HG02610 (cell line): ENCODE results near the gene SLC22A6.

Source experiments
- ATAC-seq: cut with Tn5 transposase; IDR thresholded peaks from one replicate; pipeline ENCODE4 v1.9.1; 2021; ENCODE audit warnings: mild to moderate bottlenecking, moderate library complexity; ENCODE audit not compliant: unreplicated experiment

Gene SLC22A6, protein sequence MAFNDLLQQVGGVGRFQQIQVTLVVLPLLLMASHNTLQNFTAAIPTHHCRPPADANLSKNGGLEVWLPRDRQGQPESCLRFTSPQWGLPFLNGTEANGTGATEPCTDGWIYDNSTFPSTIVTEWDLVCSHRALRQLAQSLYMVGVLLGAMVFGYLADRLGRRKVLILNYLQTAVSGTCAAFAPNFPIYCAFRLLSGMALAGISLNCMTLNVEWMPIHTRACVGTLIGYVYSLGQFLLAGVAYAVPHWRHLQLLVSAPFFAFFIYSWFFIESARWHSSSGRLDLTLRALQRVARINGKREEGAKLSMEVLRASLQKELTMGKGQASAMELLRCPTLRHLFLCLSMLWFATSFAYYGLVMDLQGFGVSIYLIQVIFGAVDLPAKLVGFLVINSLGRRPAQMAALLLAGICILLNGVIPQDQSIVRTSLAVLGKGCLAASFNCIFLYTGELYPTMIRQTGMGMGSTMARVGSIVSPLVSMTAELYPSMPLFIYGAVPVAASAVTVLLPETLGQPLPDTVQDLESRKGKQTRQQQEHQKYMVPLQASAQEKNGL

DNA sequence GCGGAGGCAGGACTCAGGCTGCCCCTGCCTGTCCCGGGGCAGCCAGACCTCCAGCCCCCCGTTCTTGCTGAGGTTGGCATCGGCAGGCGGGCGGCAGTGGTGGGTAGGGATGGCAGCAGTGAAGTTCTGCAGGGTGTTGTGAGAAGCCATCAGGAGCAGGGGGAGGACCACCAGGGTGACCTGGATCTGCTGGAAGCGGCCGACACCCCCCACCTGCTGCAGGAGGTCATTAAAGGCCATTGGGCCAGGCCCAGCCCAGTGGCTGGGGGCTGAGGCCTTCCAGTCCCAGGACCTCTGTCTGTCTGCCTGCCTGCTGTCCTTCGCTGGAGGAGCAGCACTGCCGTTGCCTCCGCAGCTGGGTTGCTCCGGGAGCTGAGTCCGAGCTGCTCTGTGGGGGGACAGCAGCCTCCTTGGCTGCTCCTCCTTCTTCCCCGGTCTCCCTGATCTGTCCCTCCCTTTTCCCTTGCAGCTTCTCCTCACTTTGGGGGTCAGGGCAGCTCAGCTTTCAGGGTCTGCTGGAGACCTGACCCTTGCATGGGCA, at the start of gene SLC22A6:
SLC22A6 (minus strand) TSS at position 517 of the 541 bp plus-strand sequence; CDS start at position 240, 277 bp downstream.
- no peak for ATAC-seq

DNA sequence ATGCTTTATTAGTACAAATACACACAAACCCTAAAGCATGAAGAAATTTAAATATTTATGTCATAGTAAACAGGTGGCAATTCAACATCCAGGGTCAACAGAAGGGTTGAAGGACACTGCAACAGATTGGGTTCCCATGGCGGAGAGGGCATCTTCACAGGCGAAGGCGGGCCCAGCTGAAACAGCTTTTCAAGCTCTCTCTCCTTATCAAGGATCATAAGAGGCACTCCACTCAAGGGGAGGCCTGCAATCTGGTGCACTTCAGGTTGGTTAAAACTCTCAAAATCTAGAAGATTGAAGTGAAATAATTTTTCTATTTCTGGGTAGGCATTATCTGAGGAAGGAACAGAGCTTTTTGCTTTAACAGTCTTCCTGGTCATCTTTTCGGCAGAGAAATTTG, 47.7 kb upstream of the SLC22A6 start:
- no peak for ATAC-seq

DNA sequence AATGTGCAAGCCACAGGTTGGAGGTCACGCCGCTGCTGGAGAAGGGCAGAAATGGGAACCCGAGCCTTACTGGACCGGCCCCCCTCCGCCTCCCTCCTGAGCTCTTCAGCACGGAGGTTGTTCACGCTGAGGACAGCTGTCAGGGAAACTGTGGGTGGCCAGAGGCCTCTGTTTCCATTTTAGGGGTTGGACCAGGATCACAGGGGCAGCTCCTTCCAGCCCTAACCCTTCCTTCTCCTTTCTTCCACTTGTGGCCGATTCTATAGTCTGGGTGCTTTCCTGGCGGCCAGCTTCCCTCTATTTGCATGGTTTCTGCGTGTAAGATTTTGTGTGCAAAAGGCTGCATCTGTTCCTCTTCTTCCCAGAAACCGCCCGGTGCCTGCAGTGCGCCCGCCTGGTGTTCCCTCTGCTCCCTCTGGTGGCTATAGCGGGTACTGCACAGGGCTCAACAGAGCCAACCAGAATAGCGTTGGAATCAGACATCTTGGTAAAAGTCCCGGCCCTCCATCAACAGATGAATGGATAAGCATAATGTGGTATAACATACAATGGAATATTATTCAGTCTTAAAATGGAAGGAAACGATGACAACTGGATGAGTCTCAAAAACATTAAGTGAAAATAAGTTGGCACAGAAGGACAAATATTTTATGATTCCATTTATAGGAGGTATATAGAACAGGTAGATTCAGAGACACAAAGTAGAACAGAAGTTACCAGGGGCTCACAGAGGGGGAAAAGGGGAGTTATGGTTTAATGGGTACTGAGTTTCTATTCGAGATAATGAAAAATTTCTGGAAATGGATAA, 39.3 kb upstream of the SLC22A6 start:
- no peak for ATAC-seq

DNA sequence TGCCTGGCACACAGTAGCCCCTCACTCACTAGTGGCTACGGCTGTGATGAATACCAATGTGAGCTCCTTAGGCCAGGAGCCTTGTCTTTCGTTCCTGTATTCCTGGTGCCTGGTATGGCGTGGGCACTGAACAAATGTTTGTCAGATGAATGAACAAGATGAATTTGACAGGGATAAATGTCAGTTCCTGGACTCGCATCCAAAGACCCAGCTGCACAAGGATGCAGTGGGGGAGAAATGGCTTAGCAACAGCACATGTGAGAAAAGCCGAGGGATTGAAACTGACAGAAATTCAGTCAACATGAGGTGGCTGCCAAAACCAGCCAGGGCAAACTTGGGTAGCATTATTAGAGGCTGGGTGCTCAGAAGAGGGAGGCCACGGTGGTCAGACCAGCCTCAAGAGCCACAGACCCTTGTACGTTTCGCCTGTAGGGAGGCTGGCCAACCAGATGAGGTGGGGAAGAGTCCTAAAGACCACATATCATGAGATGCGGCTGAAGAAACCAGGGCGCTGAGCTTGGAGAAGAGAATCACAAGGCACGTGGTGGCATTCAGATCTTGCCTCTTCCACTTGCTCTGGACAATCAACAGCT, 38.6 kb upstream of the SLC22A6 start:
- ATAC-seq, result no peak

DNA sequence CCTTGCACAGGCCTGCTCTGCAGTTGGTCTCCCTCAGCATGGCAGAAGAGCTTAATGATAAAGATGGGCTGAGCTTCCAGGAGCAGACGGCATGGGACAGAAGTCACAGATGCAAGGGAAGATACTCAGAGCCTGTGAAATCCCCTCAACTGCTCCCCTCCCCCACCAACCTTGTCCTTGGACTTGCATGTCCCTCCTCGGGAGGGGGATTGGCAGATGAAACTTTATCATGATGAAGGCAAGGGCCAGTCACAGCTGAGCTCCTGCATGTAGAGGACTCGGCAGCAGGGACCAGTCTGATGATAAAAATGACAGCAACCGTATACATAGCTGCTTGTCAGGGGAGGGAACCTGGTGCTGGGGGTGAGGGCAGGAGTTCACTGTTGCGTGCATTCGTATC, 37.7 kb upstream of the SLC22A6 start:
- no peak for ATAC-seq

DNA sequence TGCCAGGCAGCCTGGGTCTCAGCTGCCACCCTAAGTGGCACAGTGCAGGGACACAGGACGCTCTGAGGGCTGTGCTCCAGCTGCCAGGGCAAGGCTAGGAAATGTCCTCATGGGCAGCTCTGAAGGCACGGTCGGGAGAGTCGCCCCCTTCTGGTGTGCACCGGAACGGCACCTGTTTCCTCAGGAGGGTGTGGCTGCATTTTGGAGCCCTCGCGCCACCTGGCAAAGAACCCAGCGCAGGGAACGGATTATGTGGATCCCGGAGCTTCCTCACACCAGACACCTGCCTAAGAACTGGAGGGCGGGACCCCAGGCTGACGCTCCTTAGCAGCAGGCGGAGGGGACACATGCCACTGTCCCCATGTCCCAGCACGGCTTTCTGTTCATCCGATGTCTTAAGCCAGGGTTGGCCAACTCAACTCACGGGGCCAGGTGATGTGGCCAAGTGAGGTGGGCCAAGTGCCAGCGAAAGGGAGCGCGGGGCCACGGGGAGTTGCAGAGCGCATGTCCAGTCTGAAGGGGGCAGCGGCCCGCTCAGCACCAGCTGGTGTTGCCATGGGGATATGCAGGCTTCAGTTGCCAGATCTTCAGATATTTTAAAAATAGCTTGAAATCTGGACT, 36.0 kb upstream of the SLC22A6 start:
- ATAC-seq, result no peak

DNA sequence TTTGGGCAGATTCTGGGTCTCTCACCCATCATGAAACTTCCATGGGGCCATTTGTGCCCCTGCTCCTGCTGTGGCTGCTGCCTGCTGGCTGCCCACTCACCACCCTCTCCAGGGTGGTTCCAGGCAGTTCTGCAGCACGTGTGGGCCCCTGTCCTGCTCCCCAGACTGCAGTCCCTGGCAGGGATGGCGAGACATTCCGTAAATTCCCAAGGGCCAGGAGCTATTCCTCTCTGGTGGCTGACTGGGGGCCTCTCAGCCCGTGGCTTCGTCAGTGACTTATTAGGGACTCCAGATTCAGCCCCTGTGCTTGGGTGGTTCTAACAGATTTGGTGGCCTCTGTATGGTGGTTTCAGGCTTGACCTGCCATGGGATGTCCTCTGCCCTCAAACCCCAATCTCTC, 34.7 kb upstream of the SLC22A6 start:
- no peak for ATAC-seq

DNA sequence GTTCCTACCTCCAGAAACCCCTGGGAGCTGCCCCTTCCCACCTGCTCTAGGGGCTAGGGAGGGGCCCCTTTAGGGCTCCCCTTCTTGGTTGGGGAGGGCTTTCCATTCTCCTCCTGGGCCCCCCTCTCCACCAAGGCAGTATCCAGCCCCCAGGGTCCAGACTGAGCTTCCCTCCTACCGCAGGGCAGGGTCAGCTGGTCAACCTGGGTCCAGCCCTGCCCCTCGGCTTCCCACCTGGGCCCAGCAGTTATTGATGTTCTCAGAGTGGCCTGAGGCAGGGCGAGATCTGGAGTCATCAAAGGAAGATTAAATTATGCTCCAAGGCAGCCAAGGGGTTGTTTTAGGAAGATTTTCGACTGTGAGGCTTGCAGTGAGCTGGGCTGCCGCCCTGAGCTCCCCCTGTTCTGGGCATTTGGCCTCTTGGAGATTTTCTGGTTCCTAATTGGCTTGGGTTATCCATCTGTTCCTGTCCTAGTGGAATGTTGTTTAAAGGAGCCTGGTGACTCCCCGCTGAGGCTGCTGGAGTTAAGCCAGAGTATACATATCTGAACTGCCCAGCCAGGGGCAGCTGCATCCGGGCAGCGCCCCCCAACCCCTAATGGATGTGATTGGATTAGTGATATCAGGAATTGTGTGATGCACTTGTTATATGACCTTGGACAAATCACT, 32.7 kb upstream of the SLC22A6 start:
- no peak for ATAC-seq

DNA sequence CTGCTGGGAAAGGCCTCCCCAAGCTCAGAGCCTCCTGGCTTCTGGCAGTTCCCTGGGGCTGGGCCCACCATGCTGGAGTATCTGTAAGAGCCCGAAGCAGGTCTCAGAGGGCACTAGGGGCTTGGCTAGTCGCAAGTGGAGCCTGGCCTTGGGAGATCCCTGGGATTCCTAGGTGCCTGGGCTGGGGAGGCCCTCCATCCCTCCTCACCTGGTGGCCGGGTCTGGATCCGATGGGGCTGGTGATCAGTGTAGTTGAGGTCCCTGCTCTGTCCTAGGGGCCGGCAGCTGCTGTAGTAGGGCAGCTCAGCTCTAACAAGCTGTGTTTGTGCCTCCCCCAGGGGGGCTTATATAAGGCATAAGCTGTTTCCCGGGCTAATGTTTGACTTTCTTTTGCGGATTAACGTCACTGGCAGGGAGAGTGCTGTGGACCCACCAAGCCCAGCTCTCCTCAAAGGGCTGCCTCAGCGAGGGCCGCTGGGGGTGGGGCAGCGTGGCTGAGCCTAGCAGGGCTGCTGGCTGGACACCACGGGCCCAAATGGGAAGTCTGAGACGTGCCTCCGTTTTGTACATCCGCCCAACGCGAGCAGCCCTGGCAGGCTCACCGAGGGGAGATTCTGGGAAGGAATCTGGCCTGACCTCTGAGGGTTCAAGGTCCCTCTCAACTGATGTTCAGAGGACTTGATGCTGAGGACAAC, 30.9 kb upstream of the SLC22A6 start, which contains the start of gene SLC22A8:
SLC22A8 (minus strand) TSS at position 321 of the 695 bp plus-strand sequence. CDS start 883 bp downstream, outside the sequence.
- ATAC-seq, result no peak

DNA sequence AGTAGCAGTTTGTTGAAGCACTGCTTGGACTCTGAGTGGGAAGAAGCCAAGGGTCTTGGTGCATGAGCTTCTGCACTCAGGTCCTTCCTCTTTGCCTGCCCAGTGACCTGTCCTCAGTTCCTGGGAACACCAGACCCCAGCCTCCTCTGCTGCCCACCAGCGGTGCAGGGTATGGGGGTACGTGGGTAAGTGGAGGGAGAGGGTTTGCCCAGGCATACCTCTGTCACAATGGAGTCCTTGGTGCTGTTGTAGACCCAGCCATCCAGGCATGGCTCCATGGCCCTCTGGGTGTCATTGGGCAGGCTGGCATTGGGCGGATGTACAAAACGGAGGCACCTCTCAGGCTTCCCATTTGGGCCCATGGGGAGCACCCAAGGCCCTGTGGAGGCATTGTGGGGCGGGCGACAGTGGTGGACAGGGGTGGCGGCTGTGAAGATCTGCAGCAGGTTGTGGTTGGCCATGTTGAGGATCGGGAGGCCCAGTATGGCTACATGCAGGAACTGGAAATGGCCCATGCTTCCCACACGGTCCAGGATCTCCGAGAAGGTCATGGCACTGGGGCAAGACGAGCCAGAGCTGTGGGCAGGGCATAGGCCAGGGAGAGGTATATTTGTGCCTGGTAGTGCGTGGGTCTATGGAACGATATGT, 29.8 kb upstream of the SLC22A6 start:
- no peak for ATAC-seq

DNA sequence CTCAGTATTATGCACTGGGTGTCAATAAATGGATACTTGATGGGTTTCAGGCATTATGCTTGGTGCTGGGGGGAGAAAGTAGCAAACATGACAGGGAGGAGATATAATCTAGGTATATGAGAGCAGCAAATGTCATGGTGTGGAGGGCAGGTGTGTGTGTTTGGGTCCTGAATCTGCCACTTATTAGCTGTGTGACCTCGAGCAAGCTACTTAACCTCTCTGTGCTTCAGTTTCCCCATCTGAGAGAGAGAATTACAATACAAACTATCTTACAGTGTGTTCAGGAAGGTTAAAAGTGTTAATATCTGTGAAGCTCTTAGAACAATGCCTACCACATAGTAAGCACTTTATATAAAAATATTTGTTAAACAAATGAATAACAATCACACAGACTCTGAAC, 28.1 kb upstream of the SLC22A6 start:
- ATAC-seq, result no peak

DNA sequence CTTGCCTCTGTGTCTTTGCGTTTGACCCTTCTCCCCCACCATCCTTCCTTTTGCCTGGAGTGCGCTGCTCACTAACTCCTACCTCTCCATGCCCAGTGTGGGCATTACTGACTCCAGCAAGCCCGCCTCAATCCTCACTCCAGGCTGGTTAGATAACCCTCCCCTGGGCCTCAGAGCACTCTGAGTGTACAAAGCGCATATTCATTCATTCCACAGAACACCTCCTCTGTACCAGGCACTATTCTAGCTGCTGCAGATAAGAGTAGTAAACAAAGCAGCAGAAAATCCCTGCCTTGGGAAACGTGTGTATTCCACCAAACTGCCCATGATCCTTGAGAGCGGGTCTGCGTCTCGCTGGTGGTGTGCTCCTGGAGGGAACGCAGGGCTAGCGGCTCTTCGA, 27.7 kb upstream of the SLC22A6 start:
- ATAC-seq, result no peak

DNA sequence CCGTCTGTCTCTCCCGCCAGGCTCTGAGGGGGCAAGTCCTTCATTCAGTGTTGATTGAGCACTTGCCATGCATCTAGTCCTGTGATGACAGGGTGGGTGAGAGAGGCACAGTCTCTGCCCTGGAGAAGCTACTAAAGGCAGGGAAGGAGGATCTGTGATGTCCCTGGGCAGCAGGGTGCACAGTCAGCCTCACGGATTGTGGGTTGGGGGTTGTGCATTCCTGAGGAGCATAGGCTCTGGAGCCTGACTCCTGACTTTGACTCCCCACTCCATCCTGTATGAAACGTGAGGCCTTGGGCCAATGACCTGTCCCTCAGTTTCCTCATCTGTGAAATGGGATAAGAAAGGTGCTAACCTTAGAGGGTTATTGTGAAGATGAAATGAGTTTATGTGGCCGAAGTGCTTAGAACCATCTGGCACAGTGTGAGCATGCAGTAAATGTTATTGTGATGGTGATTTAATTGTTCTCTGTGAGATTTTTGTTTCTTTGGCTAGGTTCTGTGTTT, 26.2 kb upstream of the SLC22A6 start:
- no peak for ATAC-seq

DNA sequence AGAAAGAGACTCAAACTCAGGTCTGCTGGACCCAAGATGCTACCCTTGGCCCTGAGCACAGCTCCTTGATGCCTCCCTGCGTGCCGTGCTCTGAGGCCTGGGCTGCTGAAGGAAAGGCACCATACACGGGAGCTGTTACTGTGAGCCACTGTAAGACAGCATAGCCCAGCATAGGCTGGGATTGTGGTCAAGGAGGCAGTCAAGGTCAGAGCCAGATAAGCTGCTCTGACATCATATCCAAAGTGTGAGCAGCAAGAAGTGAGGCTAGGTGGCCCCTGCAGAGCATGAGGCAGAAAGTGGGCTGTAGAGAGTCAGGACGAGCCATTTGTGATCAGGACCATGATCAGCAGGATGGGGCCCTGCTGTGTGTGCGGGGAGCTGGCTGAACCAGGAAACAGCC, 23.2 kb upstream of the SLC22A6 start:
- no peak for ATAC-seq

DNA sequence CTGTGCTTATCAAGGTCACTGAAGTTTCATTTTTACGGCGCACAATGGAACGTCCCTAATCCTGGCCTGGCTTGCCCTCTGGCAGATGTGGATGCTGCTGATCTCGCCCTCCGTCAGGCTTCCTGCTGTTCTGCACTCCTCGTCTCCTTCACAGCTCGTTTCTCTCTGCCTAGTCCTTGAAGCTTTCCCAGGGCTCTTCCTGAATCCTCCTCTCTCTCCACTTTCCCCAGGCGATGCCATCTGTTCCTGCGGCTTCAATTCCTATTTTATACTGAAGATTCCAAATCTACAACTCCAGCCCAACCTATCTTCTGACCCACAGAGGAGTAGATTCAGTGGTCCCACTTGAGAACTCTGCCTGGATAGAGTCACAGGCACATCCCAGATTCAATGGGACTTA, 16.7 kb upstream of the SLC22A6 start:
- ATAC-seq, result no peak

DNA sequence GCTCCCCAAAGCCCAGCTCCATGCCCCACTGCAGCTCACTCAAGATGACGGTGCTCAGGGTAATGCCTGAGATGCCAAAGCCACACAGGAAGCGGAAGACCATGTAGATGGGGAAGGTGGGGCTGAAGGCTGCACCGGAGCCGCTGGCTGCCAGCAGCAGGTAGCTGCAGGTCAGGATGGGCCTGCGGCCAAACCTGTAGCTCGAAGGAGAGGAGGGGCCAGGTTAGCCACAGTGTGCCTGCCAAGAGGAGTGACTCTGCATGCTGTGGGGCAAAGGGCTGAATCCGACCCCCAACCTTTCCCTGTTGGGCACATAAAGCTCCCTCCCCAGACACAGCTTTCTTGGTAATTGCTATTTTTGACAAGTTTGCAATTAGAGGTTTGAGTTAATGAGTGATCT, 14.9 kb upstream of the SLC22A6 start:
- no peak for ATAC-seq

DNA sequence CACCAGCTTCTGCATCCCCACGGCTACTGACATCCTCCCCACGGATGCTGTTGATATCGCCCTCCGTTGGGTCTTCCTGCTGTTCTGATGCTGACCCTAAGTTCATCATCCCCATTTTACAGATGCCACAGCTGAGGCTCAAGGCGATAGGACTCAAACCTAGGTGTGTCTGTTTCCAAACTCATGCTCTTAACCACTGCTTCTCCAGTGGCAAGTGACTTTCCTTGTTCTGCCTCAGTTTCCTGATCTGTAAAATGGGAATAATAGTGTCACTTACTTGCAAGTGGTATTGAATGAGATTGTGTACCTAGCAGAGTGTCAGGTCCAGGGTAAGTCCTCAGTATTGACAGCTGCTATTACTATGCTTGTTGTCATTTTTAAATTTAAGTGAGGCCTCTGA, 14.4 kb upstream of the SLC22A6 start:
- no peak for ATAC-seq

DNA sequence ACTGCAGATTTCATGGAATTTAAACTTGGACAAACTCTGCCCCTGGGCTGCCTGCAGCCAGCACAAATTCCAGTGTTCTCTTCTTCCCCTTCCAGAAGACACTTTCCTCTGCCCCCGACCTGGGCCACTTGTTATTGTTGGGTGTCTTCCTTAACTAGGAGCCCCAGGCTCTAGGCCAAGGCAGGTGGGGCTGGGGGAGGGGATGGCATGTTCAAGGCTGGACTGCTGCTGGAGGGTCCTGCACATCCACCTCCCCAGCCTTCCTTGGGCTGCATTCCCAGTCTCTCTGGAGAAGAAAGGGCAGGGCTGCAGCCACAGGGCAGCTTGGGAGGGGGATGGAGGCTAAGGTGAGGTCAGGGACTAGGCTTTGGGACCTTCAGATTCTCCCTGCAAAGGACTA, 11.5 kb upstream of the SLC22A6 start:
- no peak for ATAC-seq

DNA sequence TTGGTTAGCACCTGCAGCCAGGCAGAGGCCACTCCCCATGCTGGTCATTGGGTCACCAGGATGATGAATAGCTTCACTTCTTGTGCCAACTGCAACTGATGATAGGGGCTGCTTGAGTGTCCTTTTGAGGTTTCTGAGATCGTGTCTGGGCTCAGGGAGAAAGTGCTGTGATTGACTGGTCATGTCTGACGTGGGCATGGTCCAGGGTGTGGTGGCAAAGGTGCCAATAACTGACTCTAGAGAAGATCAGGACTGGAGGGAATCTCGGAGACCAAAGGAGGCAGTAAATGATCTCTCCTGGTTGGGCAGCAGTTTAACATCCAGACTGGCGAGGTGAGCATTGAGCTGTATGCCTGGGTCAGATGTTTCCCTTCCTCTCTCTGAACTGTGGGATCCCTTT, 10.0 kb upstream of the SLC22A6 start:
- ATAC-seq, result no peak
